Measurements from ENCODE around the gene P3H3.
"Not testable (repeated sequence)": the region's sequence is repeated elsewhere in the genome, so short reads cannot be mapped to it uniquely, and the experiment has no call there.

P3H3 gene

DNA sequence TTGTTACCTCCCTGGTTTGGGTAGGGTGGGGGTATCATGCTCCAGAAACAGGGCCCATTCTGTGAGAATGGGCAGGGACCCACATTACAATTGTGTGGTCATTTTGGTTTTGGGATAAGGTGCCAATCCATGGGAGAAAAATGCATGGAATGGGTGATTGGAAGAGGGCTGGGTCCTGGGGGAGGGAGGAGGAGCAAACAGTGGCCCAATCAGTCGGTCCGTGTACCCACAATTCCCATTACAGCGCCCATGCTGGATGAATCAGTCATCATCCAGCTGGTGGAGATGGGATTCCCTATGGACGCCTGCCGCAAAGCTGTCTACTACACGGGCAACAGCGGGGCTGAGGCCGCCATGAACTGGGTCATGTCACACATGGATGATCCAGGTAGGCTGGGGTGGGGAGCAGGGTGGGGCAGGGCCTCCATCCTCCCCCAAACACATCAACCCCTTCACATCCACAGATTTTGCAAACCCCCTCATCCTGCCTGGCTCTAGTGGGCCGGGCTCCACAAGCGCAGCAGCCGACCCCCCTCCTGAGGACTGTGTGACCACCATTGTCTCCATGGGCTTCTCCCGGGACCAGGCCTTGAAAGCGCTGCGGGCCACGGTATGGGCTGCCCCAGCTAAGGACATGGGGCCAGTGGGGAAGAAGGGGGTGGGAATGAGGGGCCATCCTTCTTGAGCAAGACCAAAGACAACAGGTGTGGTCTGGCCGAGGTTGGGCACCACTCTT lies 35.5 kb downstream of the P3H3 start:
- Histone ChIP-seq H3K9me3 (ENCODE audit: control insufficient read depth in 1 of 2, low read length in 2 of 2) (no peaks in the 10 kb centered on the region), H3K4me3 (ENCODE audit: low read depth in 1 of 2, low read length in 2 of 2) (no peak overlapping the region), H3K36me3 (ENCODE audit: control insufficient read depth in 1 of 2, insufficient read depth in 2 of 2, low read length in 2 of 2) (peaks cover 41 to 63% of the 10 kb centered on the region in 2 donors), H3K27me3 (ENCODE audit: control insufficient read depth in 1 of 2, insufficient read depth in 2 of 2, low read length in 2 of 2) (no peaks in the 10 kb centered on the region), H3K9ac (ENCODE audit: low read depth in 1 of 2, low read length in 2 of 2) (no peak overlapping the region), H3K4me1 (ENCODE audit: control insufficient read depth in 1 of 2, insufficient read depth in 2 of 2, low read length in 2 of 2) (peaks cover 7 to 13% of the 10 kb centered on the region in 2 donors), H3K27ac (ENCODE audit: low read depth, low read length) (no peak overlapping the region)

DNA sequence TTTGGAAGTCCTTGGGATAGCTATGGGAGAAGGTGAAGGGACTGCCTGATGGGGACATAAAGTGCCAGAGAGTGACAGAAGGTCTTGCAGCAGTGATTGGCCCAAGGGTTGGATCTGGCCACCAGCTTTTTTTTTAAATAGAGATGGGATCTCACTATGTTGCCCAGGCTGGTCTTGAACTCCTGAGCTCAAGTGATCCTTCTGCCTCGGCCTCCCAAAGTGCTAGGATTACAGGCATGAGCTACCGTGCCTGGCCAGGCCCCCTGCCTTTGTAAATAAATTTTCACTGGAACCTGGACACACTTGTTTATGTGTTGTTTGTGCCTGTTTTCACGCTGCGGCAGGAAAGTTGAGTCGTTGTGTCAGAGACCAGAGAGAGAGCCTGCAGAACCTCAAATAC lies 37.1 kb downstream of the P3H3 start:
- not testable (repeated sequence) for H3K4me3 ChIP-seq (ENCODE audit: low read depth in 1 of 2, low read length in 2 of 2); H3K27me3 ChIP-seq (ENCODE audit: control insufficient read depth in 1 of 2, insufficient read depth in 2 of 2, low read length in 2 of 2); H3K27ac ChIP-seq (ENCODE audit: low read depth, low read length); H3K9ac ChIP-seq (ENCODE audit: low read depth in 1 of 2, low read length in 2 of 2); H3K9me3 ChIP-seq (ENCODE audit: control insufficient read depth in 1 of 2, low read length in 2 of 2)
- Histone ChIP-seq H3K4me1 (ENCODE audit: control insufficient read depth in 1 of 2, insufficient read depth in 2 of 2, low read length in 2 of 2) (peaks cover 22 to 29% of the 10 kb centered on the region in 2 donors), H3K36me3 (ENCODE audit: control insufficient read depth in 1 of 2, insufficient read depth in 2 of 2, low read length in 2 of 2) (peaks cover 39 to 58% of the 10 kb centered on the region in 2 donors)

DNA sequence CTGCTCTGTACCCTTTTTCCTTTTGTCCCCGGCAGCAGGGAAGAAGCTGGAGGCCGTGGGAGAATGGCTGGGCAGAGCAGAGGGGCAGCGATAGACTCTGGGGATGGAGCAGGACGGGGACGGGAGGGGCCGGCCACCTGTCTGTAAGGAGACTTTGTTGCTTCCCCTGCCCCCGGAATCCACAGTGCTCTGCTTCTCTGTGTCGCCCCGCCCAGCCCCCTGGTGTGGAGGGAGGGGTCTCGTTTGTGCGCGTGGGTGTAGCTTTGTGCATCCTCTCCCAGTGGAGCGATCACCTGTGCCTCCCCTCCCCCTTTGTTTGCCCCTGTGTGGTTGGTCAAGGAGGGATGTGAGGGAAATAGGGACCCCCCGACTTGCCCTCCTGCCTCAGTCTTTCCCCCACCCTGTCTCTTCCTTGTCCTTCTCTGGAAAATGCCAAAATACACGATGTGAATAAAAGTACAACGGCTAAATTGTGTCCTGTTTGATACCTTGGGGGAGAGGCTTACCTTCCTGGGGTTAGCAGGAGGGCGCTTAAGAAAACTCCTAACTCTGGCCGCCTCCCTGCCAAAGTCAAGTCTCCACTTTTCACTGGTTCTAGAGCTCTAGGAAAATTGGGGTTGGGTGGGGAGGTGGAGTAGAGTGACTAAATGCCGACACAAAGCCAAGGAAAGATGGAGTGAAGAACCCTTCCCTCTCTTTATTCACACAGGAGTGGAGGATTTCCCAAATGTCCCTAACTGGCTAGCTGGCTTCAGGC lies 38.1 kb downstream of the P3H3 start:
- Histone ChIP-seq H3K4me1 (ENCODE audit: control insufficient read depth in 1 of 2, insufficient read depth in 2 of 2, low read length in 2 of 2) (peaks cover 32 to 38% of the 10 kb centered on the region in 2 donors), H3K9me3 (ENCODE audit: control insufficient read depth in 1 of 2, low read length in 2 of 2) (no peaks in the 10 kb centered on the region), H3K36me3 (ENCODE audit: control insufficient read depth in 1 of 2, insufficient read depth in 2 of 2, low read length in 2 of 2) (peaks cover 37 to 58% of the 10 kb centered on the region in 2 donors), H3K9ac (ENCODE audit: low read depth in 1 of 2, low read length in 2 of 2) (peak overlapping the region; percentile 81 to 82), H3K4me3 (ENCODE audit: low read depth in 1 of 2, low read length in 2 of 2) (peak overlapping the region; percentile 77 to 94), H3K27me3 (ENCODE audit: control insufficient read depth in 1 of 2, insufficient read depth in 2 of 2, low read length in 2 of 2) (no peaks in the 10 kb centered on the region), H3K27ac (ENCODE audit: low read depth, low read length) (no peak overlapping the region)

DNA sequence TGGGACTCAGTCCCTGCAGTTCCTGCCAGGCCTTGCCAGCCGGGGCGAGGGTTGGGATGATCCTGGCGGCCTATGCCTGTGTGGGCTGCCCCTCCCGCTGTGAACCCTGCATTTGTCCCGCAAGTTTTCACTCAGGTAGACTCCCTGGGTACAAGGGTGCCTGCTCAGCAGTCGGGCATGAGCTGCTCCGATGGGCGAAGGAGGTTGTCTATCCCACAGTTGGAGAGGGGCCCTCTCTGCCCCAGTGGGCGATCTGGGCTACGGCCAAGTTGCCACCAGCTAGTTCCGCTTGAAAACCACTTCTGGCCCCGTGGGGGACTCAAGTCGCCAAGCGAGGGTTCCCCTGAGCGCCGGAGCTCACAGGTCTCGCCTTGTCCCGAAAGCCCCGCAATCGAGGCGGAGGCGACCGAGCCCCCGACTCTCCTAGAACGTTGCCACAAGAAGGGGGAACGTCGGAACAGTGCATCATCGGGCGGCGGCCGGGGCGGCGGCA lies 38.8 kb downstream of the P3H3 start:
- no peaks in the 10 kb centered on the region for H3K9me3 ChIP-seq (ENCODE audit: control insufficient read depth in 1 of 2, low read length in 2 of 2)
- H3K27ac ChIP-seq (ENCODE audit: low read depth, low read length): peak overlapping the region; percentile 79
- peak overlapping the region; percentile 81 to 82 for H3K9ac ChIP-seq (ENCODE audit: low read depth in 1 of 2, low read length in 2 of 2)
- peaks cover 32 to 53% of the 10 kb centered on the region in 2 donors for H3K36me3 ChIP-seq (ENCODE audit: control insufficient read depth in 1 of 2, insufficient read depth in 2 of 2, low read length in 2 of 2)
- H3K4me3 ChIP-seq (ENCODE audit: low read depth in 1 of 2, low read length in 2 of 2): peak overlapping the region; percentile 77 to 94
- no peaks in the 10 kb centered on the region for H3K27me3 ChIP-seq (ENCODE audit: control insufficient read depth in 1 of 2, insufficient read depth in 2 of 2, low read length in 2 of 2)
- peaks cover 38 to 44% of the 10 kb centered on the region in 2 donors for H3K4me1 ChIP-seq (ENCODE audit: control insufficient read depth in 1 of 2, insufficient read depth in 2 of 2, low read length in 2 of 2)

DNA sequence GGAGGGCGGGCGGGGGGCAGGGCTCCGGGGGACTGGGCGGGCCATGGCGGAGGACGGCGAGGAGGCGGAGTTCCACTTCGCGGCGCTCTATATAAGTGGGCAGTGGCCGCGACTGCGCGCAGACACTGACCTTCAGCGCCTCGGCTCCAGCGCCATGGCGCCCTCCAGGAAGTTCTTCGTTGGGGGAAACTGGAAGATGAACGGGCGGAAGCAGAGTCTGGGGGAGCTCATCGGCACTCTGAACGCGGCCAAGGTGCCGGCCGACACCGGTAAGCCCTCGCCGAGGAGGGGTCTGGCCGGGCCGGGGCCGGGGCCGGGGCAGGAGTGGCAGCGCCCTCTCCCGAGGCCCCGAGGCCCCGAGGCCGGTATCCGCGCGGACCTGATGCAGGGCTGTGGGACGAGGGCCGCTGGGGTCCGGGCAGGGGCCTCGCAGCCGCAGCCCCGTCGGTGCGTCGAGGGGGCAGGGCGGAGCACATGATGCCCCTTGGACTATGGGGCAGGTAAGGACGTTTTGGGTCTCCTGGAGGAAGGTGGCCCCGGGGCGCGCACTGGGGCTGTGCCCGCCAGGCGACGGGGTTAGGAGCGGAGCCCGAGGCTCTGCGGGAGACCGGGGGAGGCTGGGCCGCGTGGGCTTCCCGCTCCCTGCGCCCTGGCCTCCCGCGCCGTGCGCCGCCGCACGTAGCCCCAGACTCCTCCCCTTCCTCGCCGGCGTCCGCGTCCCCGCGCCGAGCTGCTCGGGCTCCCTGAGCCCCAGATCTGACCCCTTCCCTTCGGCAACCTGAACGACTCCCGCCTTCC lies 39.4 kb downstream of the P3H3 start, which contains the start of gene TPI1:
Gene TPI1 (plus strand): TSS at position 119 of the 798 bp plus-strand sequence. CDS start 36 bp downstream, at position 155.
- H3K4me3 ChIP-seq (ENCODE audit: low read depth in 1 of 2, low read length in 2 of 2): peak within 1 kb of the TSS; percentile 80 to 94
- H3K36me3 ChIP-seq (ENCODE audit: control insufficient read depth in 1 of 2, insufficient read depth in 2 of 2, low read length in 2 of 2): peaks cover 32 to 49% of the 10 kb centered on the region in 2 donors
- H3K4me1 ChIP-seq (ENCODE audit: control insufficient read depth in 1 of 2, insufficient read depth in 2 of 2, low read length in 2 of 2): peaks cover 45 to 47% of the 10 kb centered on the region in 2 donors
- H3K27me3 ChIP-seq (ENCODE audit: control insufficient read depth in 1 of 2, insufficient read depth in 2 of 2, low read length in 2 of 2): no peaks in the 10 kb centered on the region
- peak within 1 kb of the TSS; percentile 94 for H3K27ac ChIP-seq (ENCODE audit: low read depth, low read length)
- no peaks in the 10 kb centered on the region for H3K9me3 ChIP-seq (ENCODE audit: control insufficient read depth in 1 of 2, low read length in 2 of 2)
- peak within 1 kb of the TSS; percentile 81 to 82 for H3K9ac ChIP-seq (ENCODE audit: low read depth in 1 of 2, low read length in 2 of 2)

DNA sequence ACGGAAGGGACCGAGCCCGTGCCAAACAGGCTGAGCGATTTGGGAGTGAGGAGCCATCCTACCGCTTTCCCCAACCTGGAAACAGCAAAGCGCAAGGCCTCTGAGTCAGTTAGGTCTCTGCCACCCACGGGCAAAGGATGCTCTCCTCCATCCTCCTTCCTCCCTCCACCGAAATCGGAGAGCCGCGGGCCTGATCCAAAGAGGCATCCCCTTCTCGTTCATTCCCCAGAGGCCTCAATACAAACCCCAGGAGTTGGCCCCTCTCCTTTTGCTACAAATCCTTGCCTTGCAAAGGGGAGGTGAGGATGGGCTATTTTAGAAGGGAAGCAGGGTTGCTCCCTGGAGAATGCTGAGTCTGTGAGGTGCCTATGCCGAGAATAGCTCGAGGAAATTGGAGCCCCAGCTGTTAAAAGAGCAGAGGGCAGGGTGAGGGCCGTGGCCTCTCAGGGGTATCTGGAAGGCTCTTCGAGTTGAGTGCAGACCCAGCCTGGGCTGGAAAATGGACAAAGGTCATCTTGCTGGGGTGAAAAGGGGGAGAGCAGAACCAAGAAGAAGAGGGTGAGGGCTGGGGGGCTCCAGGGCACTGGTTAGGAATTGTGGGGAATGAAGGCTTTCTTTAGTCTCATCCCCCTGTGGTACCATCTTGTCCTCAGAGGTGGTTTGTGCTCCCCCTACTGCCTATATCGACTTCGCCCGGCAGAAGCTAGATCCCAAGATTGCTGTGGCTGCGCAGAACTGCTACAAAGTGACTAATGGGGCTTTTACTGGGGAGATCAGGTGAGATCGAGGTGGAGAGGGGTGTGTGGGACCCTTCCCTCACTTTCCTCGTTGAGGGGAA lies 40.2 kb downstream of the P3H3 start:
- Histone ChIP-seq H3K27me3 (ENCODE audit: control insufficient read depth in 1 of 2, insufficient read depth in 2 of 2, low read length in 2 of 2) (no peaks in the 10 kb centered on the region), H3K36me3 (ENCODE audit: control insufficient read depth in 1 of 2, insufficient read depth in 2 of 2, low read length in 2 of 2) (peaks cover 25 to 41% of the 10 kb centered on the region in 2 donors), H3K4me1 (ENCODE audit: control insufficient read depth in 1 of 2, insufficient read depth in 2 of 2, low read length in 2 of 2) (peaks cover 45 to 47% of the 10 kb centered on the region in 2 donors), H3K9ac (ENCODE audit: low read depth in 1 of 2, low read length in 2 of 2) (peak overlapping the region; percentile 75 to 81), H3K27ac (ENCODE audit: low read depth, low read length) (peak overlapping the region; percentile 94), H3K9me3 (ENCODE audit: control insufficient read depth in 1 of 2, low read length in 2 of 2) (no peaks in the 10 kb centered on the region), H3K4me3 (ENCODE audit: low read depth in 1 of 2, low read length in 2 of 2) (peak overlapping the region; percentile 80 to 94)

DNA sequence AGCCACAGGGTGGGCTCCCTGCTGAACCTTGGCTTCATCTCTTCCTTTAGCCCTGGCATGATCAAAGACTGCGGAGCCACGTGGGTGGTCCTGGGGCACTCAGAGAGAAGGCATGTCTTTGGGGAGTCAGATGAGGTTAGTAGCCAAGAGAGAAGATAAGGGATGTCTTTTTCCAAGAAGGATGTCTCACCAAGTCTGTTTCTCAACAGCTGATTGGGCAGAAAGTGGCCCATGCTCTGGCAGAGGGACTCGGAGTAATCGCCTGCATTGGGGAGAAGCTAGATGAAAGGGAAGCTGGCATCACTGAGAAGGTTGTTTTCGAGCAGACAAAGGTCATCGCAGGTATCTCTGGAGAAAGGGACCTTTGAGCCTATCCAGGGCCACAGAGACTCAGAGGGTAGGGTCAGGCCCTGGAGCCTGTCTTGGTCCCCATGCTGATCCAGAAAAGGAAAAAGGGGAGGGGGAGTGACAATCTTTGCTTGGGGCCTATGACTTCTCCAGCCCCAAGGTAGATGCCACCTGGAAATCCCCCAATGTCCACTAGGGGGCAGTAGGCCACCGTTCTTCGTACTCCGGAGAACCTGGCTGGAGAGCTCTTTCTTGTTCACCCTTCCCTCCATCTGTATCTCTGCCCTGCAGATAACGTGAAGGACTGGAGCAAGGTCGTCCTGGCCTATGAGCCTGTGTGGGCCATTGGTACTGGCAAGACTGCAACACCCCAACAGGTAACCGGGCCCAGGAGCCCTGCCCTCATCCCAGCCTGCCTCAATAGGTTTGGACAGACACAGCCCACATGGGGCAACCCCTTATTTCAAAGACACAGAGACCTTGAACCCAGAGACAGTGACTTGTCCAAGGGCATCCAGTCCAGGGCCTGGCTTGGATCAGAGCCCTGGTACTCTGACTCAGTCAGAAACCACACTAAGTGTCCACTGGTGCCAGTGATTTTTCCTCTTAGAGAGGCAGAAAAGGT lies 41.1 kb downstream of the P3H3 start:
- Histone ChIP-seq H3K27ac (ENCODE audit: low read depth, low read length) (peak overlapping the region; percentile 8), H3K9ac (ENCODE audit: low read depth in 1 of 2, low read length in 2 of 2) (peak overlapping the region; percentile 75 to 81), H3K27me3 (ENCODE audit: control insufficient read depth in 1 of 2, insufficient read depth in 2 of 2, low read length in 2 of 2) (no peaks in the 10 kb centered on the region), H3K4me1 (ENCODE audit: control insufficient read depth in 1 of 2, insufficient read depth in 2 of 2, low read length in 2 of 2) (peaks cover 47 to 48% of the 10 kb centered on the region in 2 donors), H3K9me3 (ENCODE audit: control insufficient read depth in 1 of 2, low read length in 2 of 2) (no peaks in the 10 kb centered on the region), H3K36me3 (ENCODE audit: control insufficient read depth in 1 of 2, insufficient read depth in 2 of 2, low read length in 2 of 2) (peaks cover 22 to 33% of the 10 kb centered on the region in 2 donors), H3K4me3 (ENCODE audit: low read depth in 1 of 2, low read length in 2 of 2) (peak overlapping the region; percentile 80 to 94)

DNA sequence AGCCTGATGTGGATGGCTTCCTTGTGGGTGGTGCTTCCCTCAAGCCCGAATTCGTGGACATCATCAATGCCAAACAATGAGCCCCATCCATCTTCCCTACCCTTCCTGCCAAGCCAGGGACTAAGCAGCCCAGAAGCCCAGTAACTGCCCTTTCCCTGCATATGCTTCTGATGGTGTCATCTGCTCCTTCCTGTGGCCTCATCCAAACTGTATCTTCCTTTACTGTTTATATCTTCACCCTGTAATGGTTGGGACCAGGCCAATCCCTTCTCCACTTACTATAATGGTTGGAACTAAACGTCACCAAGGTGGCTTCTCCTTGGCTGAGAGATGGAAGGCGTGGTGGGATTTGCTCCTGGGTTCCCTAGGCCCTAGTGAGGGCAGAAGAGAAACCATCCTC lies 42.1 kb downstream of the P3H3 start:
- H3K36me3 ChIP-seq (ENCODE audit: control insufficient read depth in 1 of 2, insufficient read depth in 2 of 2, low read length in 2 of 2): peaks cover 15 to 24% of the 10 kb centered on the region in 2 donors
- H3K4me3 ChIP-seq (ENCODE audit: low read depth in 1 of 2, low read length in 2 of 2); H3K27ac ChIP-seq (ENCODE audit: low read depth, low read length); H3K9me3 ChIP-seq (ENCODE audit: control insufficient read depth in 1 of 2, low read length in 2 of 2); H3K27me3 ChIP-seq (ENCODE audit: control insufficient read depth in 1 of 2, insufficient read depth in 2 of 2, low read length in 2 of 2): not testable (repeated sequence)
- H3K9ac ChIP-seq (ENCODE audit: low read depth in 1 of 2, low read length in 2 of 2): peak overlapping the region; percentile 8 to 75
- H3K4me1 ChIP-seq (ENCODE audit: control insufficient read depth in 1 of 2, insufficient read depth in 2 of 2, low read length in 2 of 2): peaks cover 47 to 48% of the 10 kb centered on the region in 2 donors

All from duodenal mucosa (tissue), 2 donors.